HG03442 (cell line): ENCODE measurements around the gene PPP1R16B.
"Not testable (repeated sequence)": the region's sequence is repeated elsewhere in the genome, so short reads cannot be mapped to it uniquely, and the experiment has no call there.

Source experiments
- ATAC-seq: cut with Tn5 transposase; IDR thresholded peaks from one replicate; pipeline ENCODE4 v1.9.1; 2021; ENCODE audit warnings: mild to moderate bottlenecking, moderate library complexity; ENCODE audit not compliant: unreplicated experiment

The PPP1R16B gene

GRCh38 chr20:38960187-38960687 lies 154.7 kb downstream of the PPP1R16B start:
- ATAC-seq, result not testable (repeated sequence)

- ATAC-seq, result no peak
Observed at GRCh38 chr20:38961530-38962043, 156.1 kb downstream of the PPP1R16B start.

GRCh38 chr20:38962044-38962927 lies 156.8 kb downstream of the PPP1R16B start, which contains the start of gene DHX35:
Gene DHX35, plus strand, starts transcription at chr20:38962344. Its CDS starts 24 bp downstream, at chr20:38962368.
- ATAC-seq, result peak; percentile 94

GRCh38 chr20:38962928-38963401 lies 157.5 kb downstream of the PPP1R16B start:
- no peak for ATAC-seq

- no peak for ATAC-seq
Observed at GRCh38 chr20:38963745-38964144, 158.2 kb downstream of the PPP1R16B start.

GRCh38 chr20:38965264-38965663 lies 159.8 kb downstream of the PPP1R16B start:
- ATAC-seq, result no peak

GRCh38 chr20:38968090-38968489 lies 162.6 kb downstream of the PPP1R16B start:
- ATAC-seq, result no peak

- no peak for ATAC-seq
Observed at GRCh38 chr20:38969708-38970107, 164.2 kb downstream of the PPP1R16B start.

- no peak for ATAC-seq
Observed at GRCh38 chr20:38970302-38970701, 164.8 kb downstream of the PPP1R16B start.
